K562 (cell line): ENCODE data around the gene TMEM208. TPM values are rescaled to one million over a fixed set of nuclear protein-coding genes. Genes with fewer than 3 reads are reported as not detected.

Source experiments
- ARID2 ChIP-seq: fragments of 450-650 bp; IDR thresholded peaks from 2 replicates; pipeline ENCODE4 v1.6.1; 2017; ENCODE audit warnings: antibody characterized with exemption, mild to moderate bottlenecking
- CBX1 ChIP-seq: sonication (generic); IDR thresholded peaks from 2 replicates; pipeline ENCODE4 v1.6.1; 2016; ENCODE audit warnings: antibody characterized with exemption, low read depth, mild to moderate bottlenecking
- CUX1 ChIP-seq: fragments of 200-800 bp; sonication (Bioruptor generic); IDR thresholded peaks from 2 replicates; pipeline ENCODE4 v1.6.1; 2016; ENCODE audit warnings: missing genetic modification characterization, missing compliant biosample characterization
- HDAC6 ChIP-seq: IDR thresholded peaks from 2 replicates; pipeline ENCODE4 v1.6.1; 2012; ENCODE audit warnings: low read depth, mild to moderate bottlenecking, control low read depth, inconsistent platforms, low read length, moderate library complexity
- HOXB6 ChIP-seq: fragments of 250-450 bp; sonication (Bioruptor Pico); IDR thresholded peaks from 2 replicates; pipeline ENCODE4 v1.5.1; 2022; ENCODE audit warnings: mild to moderate bottlenecking, borderline replicate concordance
- L3MBTL2 ChIP-seq: fragments of 450-650 bp; IDR thresholded peaks from 2 replicates; pipeline ENCODE4 v1.6.1; 2016; ENCODE audit warnings: mild to moderate bottlenecking, moderate library complexity
- NCOA2 ChIP-seq, 2 experiments: fragments of 450-650 bp; IDR thresholded peaks; 2 replicates each; pipeline ENCODE4 v1.6.1; 2018; ENCODE audit warnings: mild to moderate bottlenecking in 2 of 2, moderate library complexity in 1 of 2; ENCODE audit not compliant: partially characterized antibody in 2 of 2
- NELFE ChIP-seq: IDR thresholded peaks from 2 replicates; pipeline ENCODE4 v1.6.1; 2011; ENCODE audit warnings: mild to moderate bottlenecking; ENCODE audit not compliant: insufficient read depth, insufficient read length
- NONO ChIP-seq, 2 experiments: fragments of 200-400 bp in 1 of 2; fragments of 450-650 bp in 1 of 2; formaldehyde crosslinking in 1 of 2; IDR thresholded peaks; 2 replicates each; pipeline ENCODE4 v1.6.1; 2017; ENCODE audit warnings: low read depth in 2 of 2, mild to moderate bottlenecking in 2 of 2, moderate library complexity in 2 of 2, low read length in 1 of 2
- NUFIP1 ChIP-seq: fragments of 450-650 bp; IDR thresholded peaks from 2 replicates; pipeline ENCODE4 v1.6.1; 2018; ENCODE audit not compliant: partially characterized antibody
- PKNOX1 ChIP-seq: fragments of 450-650 bp; IDR thresholded peaks from 2 replicates; pipeline ENCODE4 v1.6.1; 2016
- SETDB1 ChIP-seq: IDR thresholded peaks from one replicate; pipeline ENCODE4 v1.6.1; 2012; ENCODE audit warnings: low read length, control low read depth, inconsistent platforms
- SIN3A ChIP-seq, 2 experiments: fragments of 150-350 bp in 1 of 2; IDR thresholded peaks; 2 replicates each; pipeline ENCODE4 v1.6.1; 2011 to 2016; ENCODE audit warnings: borderline replicate concordance in 2 of 2, low read depth in 2 of 2, low read length in 2 of 2, mild to moderate bottlenecking in 2 of 2, moderate library complexity in 2 of 2; ENCODE audit not compliant: control insufficient read depth in 1 of 2
- SMARCE1 ChIP-seq: fragments of 450-650 bp; IDR thresholded peaks from 2 replicates; pipeline ENCODE4 v1.7.1; 2016; ENCODE audit warnings: mild to moderate bottlenecking
- ZNF23 ChIP-seq: fragments of 250-450 bp; sonication (Bioruptor Pico); IDR thresholded peaks from 2 replicates; pipeline ENCODE4 v1.4.0; 2020; ENCODE audit warnings: mild to moderate bottlenecking
- polyA plus RNA-seq, 8 experiments: library from polyadenylated mRNA; depleted of rRNA in 4 of 8; stranded (reverse) in 5 of 8; unstranded in 3 of 8; fragments of >200 nt; fragmentation: Nextera tagmentation in 2 of 8; fragmentation: Illumina TruSeq in 1 of 8; extraction: Ambion mirVana in 2 of 8; extraction: Trizol in 1 of 8; gene quantifications; 2 replicates each; pipeline versions ENCODE4 v1.2.1 to v1.2.3, GENCODE V29; 2011 to 2014; ENCODE audit warnings: inconsistent platforms in 1 of 8, missing spikeins in 1 of 8
- total RNA-seq, 7 experiments: library from RNA; depleted of rRNA in 6 of 7; stranded (reverse); fragments of >200 nt in 6 of 7; fragmentation: Illumina TruSeq in 2 of 7; extraction: Trizol in 2 of 7; gene quantifications; 2 replicates each; pipeline versions ENCODE4 v1.2.1 to v1.2.3, GENCODE V29; 2011 to 2021; ENCODE audit warnings: low replicate concordance in 1 of 7
- TF ChIP-seq, protein P1 (sequence below): fragments of 250-450 bp; sonication (Bioruptor Pico); IDR thresholded peaks from 2 replicates; pipeline ENCODE4 v1.8.0; 2021; ENCODE audit warnings: moderate library complexity, mild to moderate bottlenecking, inconsistent platforms
- TF ChIP-seq, protein P2 (sequence below): fragments of 250-450 bp; sonication (Bioruptor Pico); IDR thresholded peaks from 2 replicates; pipeline ENCODE4 v1.4.0; 2020; ENCODE audit warnings: mild to moderate bottlenecking, moderate library complexity, borderline replicate concordance

TMEM208 gene
- total and polyA plus RNA-seq, 9 of the 15 experiments (the other 6 are each of a cell fraction or from before 2014, with no cell fraction given) = 31.8 to 239 (median 54.3) TPM

DNA sequence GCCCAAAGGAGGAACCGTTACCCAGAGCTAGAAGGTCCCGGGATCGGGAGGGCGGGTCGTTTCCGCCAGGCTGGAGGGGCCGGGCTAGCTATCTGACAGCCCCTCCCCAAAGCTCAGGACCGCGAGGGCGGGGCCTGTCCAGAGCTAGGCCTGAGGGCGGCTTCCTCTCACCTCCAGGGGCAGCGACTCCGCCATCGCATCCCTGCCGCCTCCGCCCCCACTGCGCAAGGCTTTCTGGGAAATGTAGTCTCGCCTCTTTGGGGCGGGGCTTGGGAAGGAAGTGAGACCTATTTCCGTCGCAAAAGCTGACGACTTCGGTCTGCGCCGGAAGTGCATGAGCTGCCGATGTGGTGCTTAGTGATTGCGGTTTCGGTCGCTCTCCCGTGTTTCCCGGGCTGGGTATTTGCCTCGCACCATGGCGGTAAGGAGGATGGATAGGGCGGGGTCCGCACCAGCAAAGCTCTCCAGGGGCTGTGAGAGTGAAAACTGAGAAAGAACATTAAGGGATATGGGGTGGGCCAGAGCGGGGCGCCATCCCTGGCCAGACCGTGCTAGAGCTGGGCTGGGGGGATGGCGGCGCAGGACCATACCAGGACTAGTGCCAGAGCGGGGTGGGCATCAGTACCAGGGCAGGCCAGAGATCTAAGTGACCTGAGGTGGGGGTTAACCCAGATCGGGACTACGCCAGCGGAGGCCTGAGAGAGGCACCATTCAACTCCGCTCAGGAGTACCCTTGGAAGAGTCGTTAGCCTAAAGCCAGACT is at the start of gene TMEM208 (continued):
- no peak for TF ChIP-seq SETDB1
- TF ChIP-seq PKNOX1 = peak; percentile 81
- no peak for TF ChIP-seq HOXB6 (CRISPR knock-in tag)
- no peak for TF ChIP-seq NUFIP1
- no peak for TF ChIP-seq CBX1
- TF ChIP-seq, protein P1, sequence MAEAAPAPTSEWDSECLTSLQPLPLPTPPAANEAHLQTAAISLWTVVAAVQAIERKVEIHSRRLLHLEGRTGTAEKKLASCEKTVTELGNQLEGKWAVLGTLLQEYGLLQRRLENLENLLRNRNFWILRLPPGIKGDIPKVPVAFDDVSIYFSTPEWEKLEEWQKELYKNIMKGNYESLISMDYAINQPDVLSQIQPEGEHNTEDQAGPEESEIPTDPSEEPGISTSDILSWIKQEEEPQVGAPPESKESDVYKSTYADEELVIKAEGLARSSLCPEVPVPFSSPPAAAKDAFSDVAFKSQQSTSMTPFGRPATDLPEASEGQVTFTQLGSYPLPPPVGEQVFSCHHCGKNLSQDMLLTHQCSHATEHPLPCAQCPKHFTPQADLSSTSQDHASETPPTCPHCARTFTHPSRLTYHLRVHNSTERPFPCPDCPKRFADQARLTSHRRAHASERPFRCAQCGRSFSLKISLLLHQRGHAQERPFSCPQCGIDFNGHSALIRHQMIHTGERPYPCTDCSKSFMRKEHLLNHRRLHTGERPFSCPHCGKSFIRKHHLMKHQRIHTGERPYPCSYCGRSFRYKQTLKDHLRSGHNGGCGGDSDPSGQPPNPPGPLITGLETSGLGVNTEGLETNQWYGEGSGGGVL = no peak
- no peak for TF ChIP-seq ZNF23 (CRISPR knock-in tag)
- TF ChIP-seq SIN3A (IDR thresholded peaks at IDR 0.05; ENCODE audit: borderline replicate concordance in 2 of 2, control insufficient read depth in 1 of 2, low read depth in 2 of 2, low read length in 2 of 2) = peak; percentile 97 to 99
- TF ChIP-seq NONO (IDR thresholded peaks at IDR 0.05; ENCODE audit: low read depth in 2 of 2, low read length in 1 of 2) = no peak
- TF ChIP-seq NCOA2 (IDR thresholded peaks at IDR 0.05; ENCODE audit: partially characterized antibody in 2 of 2) = no peak
- no peak for TF ChIP-seq SMARCE1
- no peak for TF ChIP-seq CUX1 (CRISPR knock-in tag)
- no peak for TF ChIP-seq ARID2
- TF ChIP-seq HDAC6 = no peak
- TF ChIP-seq L3MBTL2 = peak; percentile 40; the same call in 1 of the 2 replicates
- TF ChIP-seq, protein P2, sequence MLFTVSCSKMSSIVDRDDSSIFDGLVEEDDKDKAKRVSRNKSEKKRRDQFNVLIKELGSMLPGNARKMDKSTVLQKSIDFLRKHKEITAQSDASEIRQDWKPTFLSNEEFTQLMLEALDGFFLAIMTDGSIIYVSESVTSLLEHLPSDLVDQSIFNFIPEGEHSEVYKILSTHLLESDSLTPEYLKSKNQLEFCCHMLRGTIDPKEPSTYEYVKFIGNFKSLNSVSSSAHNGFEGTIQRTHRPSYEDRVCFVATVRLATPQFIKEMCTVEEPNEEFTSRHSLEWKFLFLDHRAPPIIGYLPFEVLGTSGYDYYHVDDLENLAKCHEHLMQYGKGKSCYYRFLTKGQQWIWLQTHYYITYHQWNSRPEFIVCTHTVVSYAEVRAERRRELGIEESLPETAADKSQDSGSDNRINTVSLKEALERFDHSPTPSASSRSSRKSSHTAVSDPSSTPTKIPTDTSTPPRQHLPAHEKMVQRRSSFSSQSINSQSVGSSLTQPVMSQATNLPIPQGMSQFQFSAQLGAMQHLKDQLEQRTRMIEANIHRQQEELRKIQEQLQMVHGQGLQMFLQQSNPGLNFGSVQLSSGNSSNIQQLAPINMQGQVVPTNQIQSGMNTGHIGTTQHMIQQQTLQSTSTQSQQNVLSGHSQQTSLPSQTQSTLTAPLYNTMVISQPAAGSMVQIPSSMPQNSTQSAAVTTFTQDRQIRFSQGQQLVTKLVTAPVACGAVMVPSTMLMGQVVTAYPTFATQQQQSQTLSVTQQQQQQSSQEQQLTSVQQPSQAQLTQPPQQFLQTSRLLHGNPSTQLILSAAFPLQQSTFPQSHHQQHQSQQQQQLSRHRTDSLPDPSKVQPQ (CRISPR knock-in tag) = no peak
- TF ChIP-seq NELFE = no peak
